22Rv1 (cell line): ENCODE measurements around the gene ATP2B2.

Experiments
- CTCF ChIP-seq: fragments of 450-650 bp; IDR thresholded peaks from 2 replicates; pipeline ENCODE4 v1.5.1; 2017; ENCODE audit warnings: mild to moderate bottlenecking
- ZFX ChIP-seq: fragments of 450-650 bp; IDR thresholded peaks from 2 replicates; pipeline ENCODE4 v1.6.1; 2017; ENCODE audit warnings: antibody characterized with exemption, borderline replicate concordance

DNA sequence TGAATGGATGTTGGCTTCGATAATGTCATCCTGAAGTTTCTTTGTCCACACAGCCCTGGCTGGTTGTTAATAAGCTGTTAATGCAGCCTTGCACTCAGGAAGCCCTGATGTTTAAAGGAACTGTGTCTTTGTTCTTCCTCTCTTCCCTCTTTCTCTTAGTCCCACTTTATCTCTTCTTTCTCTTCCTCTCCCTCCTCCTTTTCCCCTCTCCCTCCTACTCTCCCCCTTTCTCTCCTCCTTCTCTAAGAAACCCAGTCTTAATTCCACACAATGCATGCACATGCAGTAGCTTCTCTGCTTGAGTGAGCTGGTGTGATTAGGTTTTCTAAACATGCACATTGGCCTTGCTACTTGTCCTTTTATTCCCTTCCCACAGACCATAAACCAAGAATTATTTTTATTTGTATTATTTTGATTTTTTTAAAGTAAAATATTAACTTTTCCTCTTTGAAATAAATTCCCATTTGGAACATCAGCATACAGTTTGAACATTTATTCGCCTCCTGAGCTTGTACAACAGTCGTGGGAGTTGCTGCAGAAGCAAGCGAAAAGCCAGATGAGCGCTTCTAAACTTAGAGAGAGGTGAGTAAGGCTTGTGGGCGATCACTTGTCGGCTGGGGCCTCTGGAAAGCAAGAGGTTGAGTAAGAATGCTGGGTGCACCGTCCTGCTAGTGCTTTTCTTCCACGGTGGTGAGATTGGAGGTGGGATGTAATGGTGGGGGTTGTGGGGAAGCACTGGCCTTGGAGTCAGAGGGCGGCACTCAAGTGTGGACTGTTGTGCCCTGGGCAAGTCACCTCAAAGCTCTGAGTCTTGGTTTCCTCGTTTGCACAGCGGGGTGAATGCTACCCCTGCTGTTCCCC lies 219.9 kb downstream of the ATP2B2 start:
- TF ChIP-seq CTCF (no peak), ZFX (no peak)
